NCI-H1694 (cell line): Measurements from ENCODE around the gene ZMYND15.

Experiments
- DNase-seq: peaks from one replicate; lab custom pipeline; 2025; lab: John Stamatoyannopoulos, UW

ZMYND15 gene

GRCh38 chr17:4744999-4745969 lies 5.7 kb downstream of the ZMYND15 start:
- DNase-seq = no peak

GRCh38 chr17:4747847-4748246 lies 8.2 kb downstream of the ZMYND15 start:
- no peak for DNase-seq

DNA sequence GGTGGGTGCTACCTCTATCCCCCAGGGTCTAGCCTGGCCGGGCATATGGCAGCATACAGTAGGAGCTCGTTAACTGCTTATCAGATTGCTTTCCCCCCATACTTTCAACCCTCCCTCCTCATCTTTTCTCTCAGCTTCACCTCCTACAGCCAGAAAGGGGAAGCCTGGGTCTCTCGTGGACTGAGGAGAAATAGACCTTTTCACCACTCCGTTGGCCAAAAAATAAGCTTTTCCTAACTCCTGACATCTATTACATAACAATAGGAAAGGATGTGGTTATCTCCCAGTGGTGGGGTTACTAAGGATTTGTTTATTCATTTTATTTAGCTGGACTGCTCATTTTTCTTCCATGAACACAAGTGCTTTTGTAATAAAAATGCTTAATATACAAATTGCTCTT lies 9.1 kb downstream of the ZMYND15 start:
- DNase-seq = no peak

DNA sequence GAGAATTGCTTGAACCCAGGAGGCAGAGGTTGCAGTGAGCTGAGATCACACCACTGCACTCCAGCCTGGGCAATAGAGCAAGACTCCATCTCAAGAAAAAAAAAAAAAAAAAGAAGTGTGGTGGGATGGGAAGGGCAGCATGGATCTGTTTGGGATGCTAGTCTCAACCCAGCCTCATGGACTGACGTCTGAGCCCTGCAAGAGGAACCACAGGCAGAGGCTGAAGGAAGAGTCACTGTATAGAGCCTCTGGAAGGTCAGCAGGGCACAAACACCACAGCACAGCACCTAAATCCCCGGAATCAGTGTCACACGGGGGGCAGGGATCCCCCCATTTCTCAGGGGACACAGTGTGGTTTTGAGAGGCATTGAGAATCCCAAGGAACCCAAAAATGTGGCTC lies 11.0 kb downstream of the ZMYND15 start:
- DNase-seq = no peak

- DNase-seq = no peak
Measured at GRCh38 chr17:4751932-4752331, 12.3 kb downstream of the ZMYND15 start.

GRCh38 chr17:4753392-4753791 lies 13.8 kb downstream of the ZMYND15 start:
- no peak for DNase-seq

- no peak for DNase-seq
Measured at GRCh38 chr17:4759776-4760236, 20.2 kb downstream of the ZMYND15 start.

DNA sequence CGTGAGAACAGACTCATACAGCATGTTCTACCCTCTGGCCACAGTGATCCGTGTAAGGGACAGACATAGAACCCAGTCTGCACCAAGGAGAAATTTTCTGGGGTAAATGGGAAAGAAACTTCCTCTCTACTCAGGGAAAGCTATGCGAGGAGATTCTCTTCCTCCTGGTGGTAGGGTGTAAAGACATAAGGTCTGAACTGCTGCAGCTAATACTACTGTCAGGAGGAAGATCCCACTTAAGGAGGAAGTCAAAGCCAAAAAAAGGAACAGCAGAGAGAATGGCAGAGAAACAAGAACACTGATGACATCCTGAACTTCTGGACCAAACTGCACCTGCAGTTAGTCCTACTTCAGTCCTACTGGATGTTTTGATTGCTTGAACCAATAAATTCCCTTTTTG lies 25.0 kb downstream of the ZMYND15 start:
- DNase-seq = no peak

- DNase-seq = no peak
Measured at GRCh38 chr17:4766201-4766600, 26.6 kb downstream of the ZMYND15 start.

DNA sequence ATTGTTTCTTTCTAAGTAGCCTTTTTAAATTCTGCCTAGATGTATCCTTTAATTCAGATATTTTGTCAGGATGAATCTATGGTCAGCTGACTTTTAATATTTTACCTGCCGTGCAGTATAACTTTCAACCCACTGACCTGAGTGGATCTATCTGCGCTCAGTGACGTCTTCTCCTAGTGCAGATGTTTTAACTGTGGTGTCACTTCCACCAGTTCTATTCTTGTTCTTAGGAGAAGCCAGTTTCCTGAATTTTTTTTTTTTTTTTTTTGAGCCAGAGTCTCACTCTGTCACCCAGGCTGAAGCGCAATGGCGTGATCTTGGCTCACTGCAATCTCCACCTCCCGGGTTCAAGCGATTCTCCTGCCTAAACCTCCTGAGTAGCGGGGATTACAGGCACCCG lies 27.1 kb downstream of the ZMYND15 start:
- no peak for DNase-seq

GRCh38 chr17:4768298-4768697 lies 28.7 kb downstream of the ZMYND15 start:
- DNase-seq = no peak

- no peak for DNase-seq
Measured at GRCh38 chr17:4769628-4770027, 30.0 kb downstream of the ZMYND15 start.

DNA sequence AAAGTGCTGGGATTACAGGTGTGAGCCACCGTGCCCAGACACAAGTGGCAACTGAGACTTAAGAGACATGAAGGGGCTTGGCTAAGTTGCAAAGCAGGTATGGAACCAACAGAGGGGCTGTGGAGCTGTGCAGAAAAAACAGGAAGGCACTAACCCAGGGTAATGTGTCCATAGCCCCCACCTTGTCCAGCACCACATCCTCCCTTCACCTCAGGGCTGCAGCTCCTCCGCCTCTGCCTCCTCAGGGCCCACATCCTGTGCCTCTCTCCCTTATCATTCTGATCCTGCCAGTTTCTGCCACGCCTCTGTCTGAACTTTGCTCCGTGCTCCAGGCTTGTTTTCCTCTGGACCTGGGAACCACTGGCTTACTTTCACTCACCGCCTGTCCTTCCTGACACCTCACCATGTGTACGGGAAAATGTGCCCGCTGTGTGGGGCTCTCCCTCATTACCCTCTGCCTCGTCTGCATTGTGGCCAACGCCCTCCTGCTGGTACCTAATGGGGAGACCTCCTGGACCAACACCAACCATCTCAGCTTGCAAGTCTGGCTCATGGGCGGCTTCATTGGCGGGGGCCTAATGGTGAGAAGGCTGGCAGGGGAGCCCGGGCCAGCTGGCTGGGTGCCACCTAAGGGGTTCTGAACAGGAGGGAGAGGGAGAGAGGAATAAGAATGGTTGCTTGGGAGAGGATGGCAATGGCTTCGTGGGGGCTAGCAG lies 32.0 kb downstream of the ZMYND15 start, which contains the start of gene TM4SF5:
Gene TM4SF5 (plus strand): TSS at position 368 of the 716 bp plus-strand sequence. CDS start 37 bp downstream, at position 405.
- peak; percentile 57 for DNase-seq

- peak; percentile 57 for DNase-seq
Measured at GRCh38 chr17:4772235-4772613, 32.6 kb downstream of the ZMYND15 start.

DNA sequence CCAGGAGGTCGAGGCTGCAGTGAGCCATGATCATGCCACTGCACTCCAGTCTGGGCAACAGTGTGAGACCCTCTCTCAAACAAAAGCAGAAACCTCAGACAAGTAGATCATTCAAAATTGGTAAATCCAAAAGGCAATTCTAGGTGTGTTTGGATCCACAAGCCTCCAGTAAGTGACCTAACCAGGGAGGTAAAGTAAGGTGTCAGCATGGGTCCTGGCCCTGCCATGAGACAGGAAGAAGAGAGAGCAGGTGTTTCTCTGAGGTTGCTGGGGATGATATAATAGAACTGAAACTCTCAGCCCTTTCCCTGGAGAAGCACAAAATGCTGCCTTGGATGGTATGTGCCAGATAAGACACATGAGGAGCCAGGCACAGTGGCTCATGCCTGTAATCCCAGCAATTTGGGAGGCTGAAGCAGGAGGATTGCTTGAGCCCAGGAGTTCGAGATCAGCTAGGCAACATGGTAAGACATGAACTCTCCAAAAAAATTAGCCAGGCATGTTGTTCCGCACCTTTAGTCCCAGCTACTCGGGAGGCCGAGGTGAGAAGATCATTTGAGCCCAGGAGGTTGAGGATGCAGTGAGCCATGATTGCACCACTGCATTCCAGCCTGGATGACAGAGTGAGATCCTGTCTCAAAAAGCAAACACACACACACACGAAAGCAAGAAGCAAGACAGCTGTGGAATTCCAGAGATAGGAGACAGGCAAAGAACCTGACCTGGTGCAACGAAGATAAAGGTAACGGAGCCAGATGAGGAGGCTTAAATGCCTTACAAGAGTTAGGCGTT lies 38.5 kb downstream of the ZMYND15 start:
- DNase-seq = no peak

DNA sequence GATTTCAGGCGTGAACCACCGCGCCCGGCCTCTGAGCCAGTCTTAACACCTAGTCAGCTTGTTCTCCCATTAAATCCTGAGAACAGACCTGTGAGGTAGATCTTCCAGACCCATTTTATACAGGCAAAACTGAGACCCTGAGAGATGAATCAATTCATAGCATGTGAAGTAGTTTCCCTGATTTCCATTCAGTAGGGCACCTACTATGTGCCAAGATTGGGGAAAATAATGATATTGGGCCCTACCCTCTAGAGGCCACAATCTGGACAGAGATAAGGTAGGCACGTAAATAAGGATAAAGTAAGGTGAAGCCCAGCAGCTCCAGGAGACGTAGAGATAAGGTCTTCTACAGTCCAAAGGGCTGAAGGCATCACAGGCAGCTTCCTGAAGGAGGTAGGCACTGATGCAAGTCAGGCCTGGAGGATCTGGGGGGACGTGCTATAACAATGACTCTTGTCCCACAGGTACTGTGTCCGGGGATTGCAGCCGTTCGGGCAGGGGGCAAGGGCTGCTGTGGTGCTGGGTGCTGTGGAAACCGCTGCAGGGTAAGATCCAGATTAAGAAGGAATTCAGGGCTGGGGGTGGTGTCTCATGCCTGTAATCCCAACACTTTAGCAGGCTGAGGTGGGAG lies 40.8 kb downstream of the ZMYND15 start:
- no peak for DNase-seq

GRCh38 chr17:4782652-4783051 lies 43.0 kb downstream of the ZMYND15 start:
- no peak for DNase-seq

- no peak for DNase-seq
Measured at GRCh38 chr17:4785311-4786105, 45.9 kb downstream of the ZMYND15 start.

DNA sequence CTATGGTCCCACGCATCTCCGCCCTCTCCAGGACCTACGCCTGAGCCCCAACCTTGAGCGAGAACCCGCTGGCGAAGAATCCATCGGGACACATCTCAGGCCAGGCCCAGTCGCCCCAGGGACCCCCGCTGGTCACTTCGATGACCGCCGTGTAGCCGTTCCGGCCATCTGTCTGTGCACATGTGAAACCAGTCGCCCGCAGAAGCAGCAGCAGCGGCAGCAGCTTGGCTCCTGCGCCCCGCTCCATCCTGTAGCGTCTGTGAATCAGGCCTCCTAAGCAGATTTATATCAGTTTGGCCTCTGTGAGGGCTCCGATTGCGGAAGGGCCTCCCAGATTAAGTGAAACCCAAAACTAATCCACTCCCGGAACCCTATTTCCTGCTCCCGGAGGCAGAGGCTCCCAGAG lies 46.5 kb downstream of the ZMYND15 start, which contains the start of gene VMO1:
Gene VMO1 (minus strand): TSS at position 259 of the 406 bp plus-strand sequence. CDS start 12 bp downstream, at position 247.
- DNase-seq = no peak

- DNase-seq = no peak
Measured at GRCh38 chr17:4786516-4786915, 46.9 kb downstream of the ZMYND15 start.
